HUES48 (cell line): ENCODE data around the gene TAAR5.
"Not testable (repeated sequence)": the region's sequence is repeated elsewhere in the genome, so short reads cannot be mapped to it uniquely, and the experiment has no call there.

ENCODE experiments used
- H3K27ac ChIP-seq: one replicate; pipeline ENCODE4 v1.7.0; 2013; ENCODE audit warnings: low read depth, low read length, inconsistent platforms
- H3K27me3 ChIP-seq: 2 replicates; pipeline ENCODE4 v1.6.1; 2013; ENCODE audit warnings: mild to moderate bottlenecking, low read length; ENCODE audit not compliant: control insufficient read depth, insufficient read depth
- H3K36me3 ChIP-seq: 2 replicates; pipeline ENCODE4 v1.6.1; 2013; ENCODE audit warnings: low read length; ENCODE audit not compliant: control insufficient read depth, insufficient read depth
- H3K4me1 ChIP-seq: 2 replicates; pipeline ENCODE4 v1.6.1; 2013; ENCODE audit warnings: mild to moderate bottlenecking, low read length; ENCODE audit not compliant: control insufficient read depth, insufficient read depth
- H3K4me3 ChIP-seq: 2 replicates; pipeline ENCODE4 v1.5.1; 2013; ENCODE audit warnings: mild to moderate bottlenecking, low read depth, low read length
- H3K9ac ChIP-seq: 2 replicates; pipeline ENCODE4 v1.6.1; 2013; ENCODE audit warnings: mild to moderate bottlenecking, low read depth, low read length, moderate library complexity
- H3K9me3 ChIP-seq: 2 replicates; pipeline ENCODE4 v1.6.1; 2013; ENCODE audit warnings: low read length; ENCODE audit not compliant: control insufficient read depth, insufficient read depth

TAAR5 gene

GRCh38 chr6:132589454-132589853, at the start of gene TAAR5:
TAAR5 (minus strand) TSS chr6:132589741; CDS start chr6:132589686, 55 bp downstream.
- no peaks in the 10 kb centered on the region for H3K4me1 ChIP-seq

GRCh38 chr6:132637135-132637534, 47.6 kb upstream of the TAAR5 start:
- H3K4me3 ChIP-seq, H3K9me3 ChIP-seq, H3K36me3 ChIP-seq, H3K27me3 ChIP-seq, H3K4me1 ChIP-seq, H3K9ac ChIP-seq, H3K27ac ChIP-seq: not testable (repeated sequence)

More at GRCh38 chr6:132589454-132589853, at the start of gene TAAR5:
- Histone ChIP-seq H3K9ac (no peak within 1 kb of the TSS), H3K36me3 (no peaks in the 10 kb centered on the region), H3K27me3 (no peaks in the 10 kb centered on the region), H3K27ac (no peak within 1 kb of the TSS), H3K4me3 (no peak within 1 kb of the TSS), H3K9me3 (no peaks in the 10 kb centered on the region)

GRCh38 chr6:132635906-132636305, 46.4 kb upstream of the TAAR5 start:
- H3K4me1 ChIP-seq, H3K27me3 ChIP-seq, H3K9me3 ChIP-seq, H3K36me3 ChIP-seq, H3K27ac ChIP-seq, H3K4me3 ChIP-seq, H3K9ac ChIP-seq: not testable (repeated sequence)

GRCh38 chr6:132635288-132635687, 45.7 kb upstream of the TAAR5 start:
- H3K27ac ChIP-seq, H3K27me3 ChIP-seq, H3K4me1 ChIP-seq, H3K4me3 ChIP-seq, H3K9ac ChIP-seq, H3K36me3 ChIP-seq, H3K9me3 ChIP-seq: not testable (repeated sequence)

GRCh38 chr6:132634796-132635195, 45.3 kb upstream of the TAAR5 start:
- no peak overlapping the region for H3K4me3 ChIP-seq
- no peak overlapping the region for H3K9ac ChIP-seq
- no peaks in the 10 kb centered on the region for H3K27me3 ChIP-seq
- no peaks in the 10 kb centered on the region for H3K9me3 ChIP-seq
- H3K36me3 ChIP-seq, result no peaks in the 10 kb centered on the region
- H3K4me1 ChIP-seq, result no peaks in the 10 kb centered on the region
- H3K27ac ChIP-seq, result no peak overlapping the region

GRCh38 chr6:132633362-132633761, 43.8 kb upstream of the TAAR5 start:
- Histone ChIP-seq H3K4me1 (no peaks in the 10 kb centered on the region), H3K36me3 (no peaks in the 10 kb centered on the region), H3K4me3 (no peak overlapping the region), H3K27ac (no peak overlapping the region), H3K9me3 (no peaks in the 10 kb centered on the region), H3K9ac (no peak overlapping the region), H3K27me3 (no peaks in the 10 kb centered on the region)

- H3K9ac ChIP-seq, result no peak within 1 kb of the TSS
- H3K4me1 ChIP-seq, result no peaks in the 10 kb centered on the region
- H3K4me3 ChIP-seq, result no peak within 1 kb of the TSS
- H3K27me3 ChIP-seq, result no peaks in the 10 kb centered on the region
- no peak within 1 kb of the TSS for H3K27ac ChIP-seq
- H3K36me3 ChIP-seq, result no peaks in the 10 kb centered on the region
- H3K9me3 ChIP-seq, result no peaks in the 10 kb centered on the region
Observed at GRCh38 chr6:132624175-132624574, 34.6 kb upstream of the TAAR5 start, which contains the start of gene TAAR2. TAAR2 (minus strand) TSS chr6:132624275; CDS start chr6:132624275, 0 bp downstream.

GRCh38 chr6:132623106-132623845, 33.7 kb upstream of the TAAR5 start:
- no peaks in the 10 kb centered on the region for H3K36me3 ChIP-seq
- no peak overlapping the region for H3K9ac ChIP-seq
- no peak overlapping the region for H3K4me3 ChIP-seq
- H3K27me3 ChIP-seq, result no peaks in the 10 kb centered on the region
- H3K27ac ChIP-seq, result no peak overlapping the region
- H3K9me3 ChIP-seq, result no peaks in the 10 kb centered on the region
- no peaks in the 10 kb centered on the region for H3K4me1 ChIP-seq

- Histone ChIP-seq H3K9me3 (no peaks in the 10 kb centered on the region), H3K36me3 (no peaks in the 10 kb centered on the region), H3K27me3 (no peaks in the 10 kb centered on the region), H3K9ac (no peak overlapping the region), H3K4me1 (0 out of 2 replicates have a peak, but pooled peaks cover 3% of the 10 kb centered on the region), H3K27ac (no peak overlapping the region), H3K4me3 (no peak overlapping the region)
Observed at GRCh38 chr6:132616677-132617076, 27.1 kb upstream of the TAAR5 start.

GRCh38 chr6:132614554-132614953, 25.0 kb upstream of the TAAR5 start:
- no peak overlapping the region for H3K4me3 ChIP-seq
- no peak overlapping the region for H3K9ac ChIP-seq

GRCh38 chr6:132612449-132613108, 23.0 kb upstream of the TAAR5 start:
- Histone ChIP-seq H3K4me1 (0 out of 2 replicates have a peak, but pooled peaks cover 3% of the 10 kb centered on the region), H3K4me3 (no peak overlapping the region), H3K27me3 (no peaks in the 10 kb centered on the region), H3K36me3 (no peaks in the 10 kb centered on the region), H3K27ac (no peak overlapping the region), H3K9me3 (no peaks in the 10 kb centered on the region), H3K9ac (no peak overlapping the region)

More at GRCh38 chr6:132614554-132614953, 25.0 kb upstream of the TAAR5 start:
- Histone ChIP-seq H3K36me3 (no peaks in the 10 kb centered on the region), H3K9me3 (no peaks in the 10 kb centered on the region), H3K27me3 (no peaks in the 10 kb centered on the region), H3K27ac (no peak overlapping the region), H3K4me1 (0 out of 2 replicates have a peak, but pooled peaks cover 3% of the 10 kb centered on the region)
